HG03575 (cell line): ENCODE measurements around the gene SIGLEC10.

Source experiments
- ATAC-seq: cut with Tn5 transposase; IDR thresholded peaks from one replicate; pipeline ENCODE4 v1.9.1; 2021; ENCODE audit not compliant: unreplicated experiment, insufficient number of reproducible peaks, low FRiP score; ENCODE audit errors: extremely low read depth

SIGLEC10 gene

DNA sequence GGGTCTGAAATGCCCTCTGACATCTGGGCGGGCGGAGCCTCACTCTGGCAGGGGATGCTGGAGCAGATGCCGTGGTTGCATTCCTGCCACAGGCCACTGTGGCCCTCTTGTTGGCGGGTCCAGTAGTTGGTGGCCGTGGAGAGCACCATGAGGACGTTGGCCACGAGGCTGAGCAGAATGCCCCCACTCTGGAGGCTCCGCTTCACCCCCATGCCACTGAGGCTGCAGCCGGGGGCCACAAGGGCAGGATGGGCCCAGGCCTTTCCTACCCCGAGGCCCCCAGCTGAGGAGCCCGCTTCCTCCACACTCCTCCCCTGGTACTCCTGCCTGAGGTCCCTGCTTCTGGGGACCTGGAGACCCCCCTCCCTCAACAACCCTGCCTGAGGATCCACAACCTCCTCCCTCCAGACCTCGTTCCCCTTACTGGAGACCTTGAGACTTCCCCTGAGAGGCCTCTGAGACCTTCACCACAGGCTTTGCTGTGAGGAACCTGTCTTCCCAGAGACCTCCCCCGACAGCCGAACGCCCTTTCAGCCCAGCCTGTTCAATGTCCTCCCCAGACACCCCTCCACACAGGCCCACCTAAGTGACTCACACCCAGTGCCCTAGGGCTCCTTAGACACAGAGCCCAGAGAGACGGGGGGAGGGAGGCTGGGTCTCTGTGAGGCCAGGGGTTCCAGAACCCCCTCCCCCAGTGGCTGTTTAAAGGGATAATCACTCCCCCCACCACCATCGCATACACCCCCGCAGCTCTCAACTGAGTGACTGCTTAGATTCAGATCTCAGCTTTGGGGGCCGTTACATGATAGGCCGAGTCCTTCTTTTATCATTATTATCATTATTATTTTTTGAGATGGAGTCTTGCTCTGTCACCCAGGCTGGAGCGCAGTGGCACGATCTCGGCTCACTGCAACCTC lies 48.8 kb downstream of the SIGLEC10 start, which contains the start of gene CLDND2:
CLDND2 (minus strand) TSS at position 638 of the 917 bp plus-strand sequence; CDS start at position 212, 426 bp downstream.
- no peak for ATAC-seq

DNA sequence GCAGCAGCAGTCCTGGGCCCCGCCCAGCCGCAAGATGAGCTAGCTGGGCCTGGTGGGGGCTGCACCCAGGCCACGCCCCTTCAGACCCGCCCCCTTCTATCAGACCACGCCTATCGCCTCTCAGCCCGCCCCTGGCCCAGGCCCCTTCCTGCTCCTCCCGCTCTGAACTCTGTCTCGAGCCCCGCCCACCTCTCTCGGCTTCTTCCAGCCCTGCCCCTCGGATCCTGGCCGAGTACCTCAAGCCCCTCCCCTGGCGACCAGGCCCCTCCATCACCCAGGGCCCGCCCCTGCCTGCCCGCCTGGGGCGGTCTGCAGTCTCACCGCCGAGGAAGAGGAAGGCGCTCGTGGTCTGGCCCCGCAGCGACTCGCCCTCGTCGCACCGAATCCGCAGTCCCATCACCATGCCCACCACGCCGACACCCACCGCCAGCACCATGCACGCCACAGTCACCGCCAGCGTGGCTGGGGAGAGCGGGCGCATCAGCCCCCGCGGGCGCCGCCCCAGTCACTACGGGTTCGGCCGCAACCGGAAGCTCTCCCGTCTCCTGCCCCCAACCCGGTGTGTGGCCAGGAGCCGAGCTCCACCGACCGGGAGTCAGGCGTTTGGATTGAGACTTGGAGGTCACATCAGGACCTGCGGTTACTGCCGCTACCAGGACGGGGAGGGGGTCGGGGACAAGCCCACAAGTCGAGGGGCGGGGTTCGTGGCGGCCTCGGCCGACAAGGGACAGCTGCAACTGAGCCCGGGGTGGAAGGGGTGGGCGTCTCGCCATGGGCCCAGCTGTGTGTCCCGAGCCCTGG lies 49.7 kb downstream of the SIGLEC10 start:
- ATAC-seq = peak; percentile 38

DNA sequence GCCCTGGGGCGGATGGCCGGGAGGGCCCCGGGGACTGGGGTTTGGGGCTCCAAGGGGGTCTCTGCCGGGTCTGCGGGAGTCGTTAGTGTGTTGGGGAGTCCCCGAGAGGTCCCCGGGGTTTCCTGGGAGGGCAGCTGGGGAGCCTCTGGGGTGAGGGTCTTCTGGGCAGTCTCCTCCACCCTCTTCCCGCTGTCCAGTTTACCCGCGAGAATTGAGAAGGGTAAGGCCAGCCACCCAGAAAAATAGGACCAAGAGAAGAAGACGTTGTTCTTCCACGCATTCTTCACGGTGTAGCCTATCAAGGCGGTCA lies 50.2 kb downstream of the SIGLEC10 start:
- no peak for ATAC-seq

DNA sequence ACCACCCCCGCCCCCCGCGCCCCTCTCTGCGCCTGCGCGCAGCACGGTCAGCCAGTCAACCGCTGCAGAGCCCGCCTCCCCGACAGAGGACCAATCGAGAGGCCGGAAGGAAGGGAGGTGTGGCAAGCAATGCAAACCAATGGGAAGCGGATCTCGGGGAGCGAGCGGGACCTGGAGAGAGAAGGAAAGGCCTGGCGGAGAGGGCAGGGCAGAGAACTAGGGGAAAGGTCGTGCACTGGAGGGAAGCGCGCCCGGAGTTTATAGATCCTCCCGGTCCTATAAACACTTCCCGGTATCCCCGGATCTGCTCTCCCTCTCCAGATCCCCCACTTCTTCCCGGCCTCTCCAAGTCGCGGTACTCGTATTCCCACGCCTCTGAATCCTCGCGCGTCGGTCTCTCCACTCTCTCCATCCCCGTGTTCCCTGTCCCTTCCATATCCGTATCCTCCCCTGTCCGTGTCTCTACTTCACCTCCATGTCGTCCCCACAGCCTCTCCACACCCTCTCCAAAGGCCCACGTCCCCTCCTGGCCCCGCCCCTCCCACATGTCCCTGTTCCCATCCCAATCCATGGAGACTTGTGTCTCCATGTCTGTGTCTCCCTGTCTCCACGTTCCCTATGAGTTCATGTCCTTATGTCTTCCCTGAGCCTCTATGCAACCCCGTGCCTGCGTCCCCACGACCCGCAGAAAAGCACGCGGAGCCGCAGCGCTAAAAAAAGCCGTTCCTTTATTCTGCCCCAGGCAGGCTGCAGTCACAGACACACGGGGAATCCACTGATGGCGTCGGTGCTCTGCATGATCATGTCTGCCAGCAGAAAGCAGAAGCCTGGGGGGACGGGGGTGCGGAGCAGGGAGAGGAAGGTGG lies 50.8 kb downstream of the SIGLEC10 start:
- ATAC-seq = no peak

DNA sequence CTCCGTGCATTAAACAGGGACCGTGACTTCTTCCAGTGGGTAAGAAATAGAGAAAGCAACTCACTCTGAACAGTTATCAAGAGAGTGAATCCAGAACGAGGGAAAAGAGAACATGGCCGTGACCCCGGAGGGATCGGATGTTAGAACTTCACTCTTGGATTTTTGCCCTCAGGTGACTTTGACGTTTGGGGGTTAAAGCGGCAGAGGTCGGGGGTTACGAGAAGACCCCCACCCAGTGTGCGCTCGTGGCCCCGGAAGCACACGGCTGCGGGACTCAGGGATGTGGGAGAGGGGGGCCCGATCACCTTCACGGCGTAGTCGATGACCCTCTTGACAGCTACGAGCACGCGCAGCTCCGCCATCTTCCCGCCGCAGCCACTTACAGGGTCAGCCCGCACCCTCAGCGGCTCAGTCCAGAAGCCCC lies 51.5 kb downstream of the SIGLEC10 start, which contains the start of gene ETFB:
ETFB (minus strand) TSS at position 424 of the 424 bp plus-strand sequence; CDS start at position 362, 62 bp downstream.
- ATAC-seq = no peak

DNA sequence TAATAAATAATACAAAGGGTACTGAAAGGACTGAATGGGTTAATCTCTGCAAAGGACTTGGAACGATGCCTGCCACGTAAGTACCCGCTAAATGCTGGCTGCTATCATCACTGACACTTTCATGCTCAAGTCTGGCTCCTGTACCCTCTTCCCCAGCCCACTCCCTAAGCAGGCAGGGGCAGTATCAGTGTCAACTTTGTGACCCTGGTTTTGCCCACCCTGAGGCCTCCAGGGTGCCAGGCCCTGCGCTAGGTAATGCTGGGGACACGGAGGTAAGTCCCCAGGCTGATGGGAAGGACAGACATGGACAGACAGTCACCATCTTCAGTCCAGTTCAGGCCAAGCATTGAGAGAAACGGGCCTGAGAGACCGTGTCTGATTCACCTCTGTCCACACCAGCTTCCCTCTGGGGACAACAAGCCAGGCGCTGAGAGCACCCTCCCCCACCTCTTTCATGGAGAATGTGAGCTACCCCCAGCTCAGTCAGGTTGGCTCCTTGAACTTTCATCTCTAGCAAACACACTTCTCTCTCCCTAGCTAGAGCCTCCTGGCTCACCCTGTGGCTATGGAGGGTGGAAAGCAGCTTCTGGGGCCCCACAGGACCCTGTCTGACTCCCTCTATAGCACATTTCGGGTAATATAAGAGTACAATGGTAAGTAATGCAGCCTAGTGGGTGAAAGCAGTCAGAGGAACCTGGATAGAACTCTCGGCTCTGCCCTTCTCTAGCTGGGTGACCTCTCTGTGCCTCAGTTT lies 52.1 kb downstream of the SIGLEC10 start:
- ATAC-seq = no peak

DNA sequence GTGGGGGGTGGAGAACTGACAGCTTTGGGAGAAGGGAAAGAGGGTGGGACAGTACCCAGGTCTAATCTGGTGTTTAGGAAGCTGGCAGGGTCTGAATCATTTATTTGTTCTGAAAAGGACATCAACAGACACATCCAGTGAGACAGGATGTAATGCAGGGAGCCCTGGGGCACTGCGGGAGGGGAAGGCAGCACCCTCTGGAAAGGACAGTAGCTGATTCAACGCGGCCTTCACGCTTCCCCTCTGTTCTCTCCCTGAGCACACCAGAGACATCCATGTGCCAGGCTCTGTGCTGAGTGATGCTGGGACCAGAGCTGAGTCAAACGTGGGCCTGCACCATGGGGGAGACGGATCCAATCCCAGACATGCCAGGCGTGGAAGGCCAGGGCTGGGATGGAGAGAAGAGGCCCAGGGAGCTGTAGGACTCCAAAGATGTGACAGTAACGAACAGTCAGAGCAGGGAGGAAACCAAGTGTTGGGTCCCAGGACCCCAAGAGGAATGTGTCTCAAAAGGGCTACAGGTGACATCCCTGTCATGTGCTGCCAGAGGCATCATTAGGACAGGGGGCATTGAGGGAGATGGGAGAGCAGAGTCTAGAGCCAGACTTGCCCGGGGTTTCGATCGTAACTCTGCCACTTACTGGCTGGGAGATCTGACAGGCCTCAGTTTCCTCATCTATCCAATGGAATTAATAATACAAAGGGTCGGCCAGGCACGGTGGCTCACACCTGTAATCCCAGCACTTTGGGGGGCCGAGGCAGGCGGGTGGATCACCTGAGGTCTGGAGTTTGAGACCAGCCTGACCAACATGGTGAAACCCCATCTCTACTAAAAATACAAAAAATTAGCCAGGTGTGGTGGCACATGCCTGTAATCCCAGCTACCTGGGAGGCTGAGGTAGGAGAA lies 53.0 kb downstream of the SIGLEC10 start:
- no peak for ATAC-seq

DNA sequence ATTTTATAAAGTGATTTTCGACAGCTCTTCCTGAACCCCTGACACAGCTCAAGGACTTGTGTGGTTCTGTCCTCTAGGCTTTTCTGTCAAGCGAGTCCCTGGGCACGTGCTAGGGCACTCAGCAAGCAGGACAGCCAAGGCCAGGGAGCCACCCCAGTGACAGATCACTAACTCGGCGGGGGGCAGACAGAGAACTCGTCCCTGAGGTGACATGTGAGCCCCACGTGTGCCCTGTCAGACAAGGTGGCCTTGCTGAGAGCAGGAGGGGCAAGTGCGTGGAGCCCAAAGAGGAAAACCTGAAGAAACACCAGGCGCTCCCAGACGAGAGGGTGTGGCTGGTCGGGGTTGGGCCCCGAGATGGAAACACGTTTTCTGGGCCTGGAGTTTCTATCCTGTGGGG lies 56.2 kb downstream of the SIGLEC10 start:
- ATAC-seq = no peak
